Stimulated activated CD4-positive, alpha-beta T cell treated with anti-CD3 and anti-CD28 coated beads, Interleukin-15, amount 100 ng/mL, for 1 hour (primary cell): Measurements from ENCODE around the gene SP140.
"Not testable (repeated sequence)": the region's sequence is repeated elsewhere in the genome, so short reads cannot be mapped to it uniquely, and the experiment has no call there.

ENCODE experiments used
- DNase-seq, 2 donors: peaks; one replicate each; pipeline ENCODE4 v3.0.0-alpha.2; 2020; ENCODE audit warnings: low read depth in 1 of 2, low spot score in 1 of 2

Gene SP140

DNA sequence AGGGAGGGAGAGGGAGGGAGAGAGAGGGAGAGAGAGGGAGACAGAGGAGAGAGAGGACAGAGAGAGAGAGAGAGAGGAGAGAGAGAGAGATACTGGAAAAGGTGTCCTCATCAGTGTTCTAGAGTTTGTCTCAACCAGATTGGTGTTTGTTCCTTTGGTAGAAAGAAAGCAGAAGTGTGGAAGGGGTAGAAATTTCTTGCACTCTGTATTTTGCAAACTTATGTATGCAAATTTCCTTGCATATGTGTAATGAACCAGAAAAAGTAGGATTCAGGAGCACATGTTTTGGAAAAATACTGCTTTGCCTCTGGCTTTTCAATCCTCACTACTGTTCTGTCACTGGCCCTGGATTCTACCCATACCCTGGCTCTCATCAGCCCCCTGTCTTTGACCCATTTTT is 1.1 kb upstream of the SP140 start:
- DNase-seq, result no peak

GRCh38 chr2:230226051-230226551 is 565 bp downstream of the SP140 start:
- DNase-seq, result no peak

DNA sequence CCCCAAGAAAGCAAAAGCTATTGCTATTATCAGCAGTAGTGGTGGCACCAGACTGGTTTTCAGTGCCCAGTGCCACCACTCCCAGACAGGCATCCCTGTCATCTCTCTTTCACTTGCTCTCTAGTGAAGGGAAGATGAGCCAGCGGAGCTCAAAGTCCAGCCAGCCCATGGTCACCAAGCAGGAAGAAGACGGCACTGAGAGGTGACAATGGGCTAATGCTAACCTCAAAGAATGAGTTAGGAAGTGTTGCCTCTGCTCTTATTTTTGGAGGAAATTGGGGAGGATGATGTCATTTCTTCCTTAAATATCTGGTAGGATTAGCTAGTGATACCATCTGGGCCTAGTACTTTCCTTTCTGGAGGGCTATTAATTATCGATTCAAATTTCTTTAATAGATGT is 1.7 kb downstream of the SP140 start:
- no peak for DNase-seq

DNA sequence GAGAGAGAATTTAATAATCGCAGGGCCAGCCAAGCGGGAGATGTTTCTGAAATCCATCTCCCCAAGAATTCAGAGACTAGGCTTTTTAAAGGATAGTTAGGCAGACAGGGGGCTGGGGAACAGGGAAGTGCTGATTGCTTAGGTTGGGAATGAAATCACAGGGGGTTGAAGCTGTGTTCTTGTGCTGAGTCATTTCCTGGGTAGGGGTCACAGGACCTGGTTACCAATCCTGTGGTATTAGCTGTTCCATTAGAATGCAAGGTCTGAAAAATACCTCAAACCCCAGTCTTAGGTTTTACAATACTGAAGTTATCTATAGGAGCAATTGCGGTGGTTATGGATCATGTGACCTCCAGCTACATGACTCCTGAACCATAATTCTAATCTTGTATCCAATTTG is 4.6 kb downstream of the SP140 start:
- DNase-seq, result no peak

DNA sequence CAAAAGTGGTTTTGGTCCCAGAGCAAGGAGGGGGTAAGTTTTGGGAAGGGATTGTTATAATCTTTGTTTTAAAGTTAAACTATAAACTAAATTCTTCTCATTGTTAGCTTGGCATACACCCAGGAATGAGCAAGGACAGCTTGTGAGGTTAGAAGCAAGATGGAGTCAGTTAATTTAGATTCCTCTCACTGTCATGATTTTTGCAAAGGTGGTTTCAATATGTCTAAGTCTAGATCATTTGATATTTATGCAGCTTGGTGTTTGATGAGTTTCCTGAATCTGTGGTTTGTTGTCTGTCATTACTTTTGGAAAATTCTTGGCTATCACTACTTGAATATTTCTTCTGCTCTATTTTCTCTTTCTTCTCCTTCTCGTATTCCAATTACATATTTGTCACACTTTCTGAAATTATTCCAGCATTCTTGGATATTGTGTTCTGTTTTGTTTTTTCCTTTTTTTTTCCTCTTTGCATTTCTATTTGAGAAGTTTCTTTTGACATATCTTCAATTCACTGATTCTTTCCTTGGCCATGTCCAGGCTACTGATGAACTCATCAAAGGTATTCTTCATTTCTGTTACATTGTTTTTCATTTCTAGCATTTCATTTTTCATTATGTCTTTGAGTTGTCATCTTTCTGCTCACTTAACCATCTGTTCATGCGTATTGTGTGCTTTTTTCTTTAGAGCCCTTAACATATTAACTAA is 5.1 kb downstream of the SP140 start:
- DNase-seq, result no peak

GRCh38 chr2:230231251-230231650 is 5.7 kb downstream of the SP140 start:
- DNase-seq, result no peak

GRCh38 chr2:230234122-230234722 is 8.7 kb downstream of the SP140 start:
- DNase-seq, result no peak

- no peak for DNase-seq
These were observed 9.3 kb downstream of the SP140 start for GRCh38 chr2:230234845-230235244.

- no peak for DNase-seq
These were observed 18.7 kb downstream of the SP140 start for GRCh38 chr2:230244211-230244610.

DNA sequence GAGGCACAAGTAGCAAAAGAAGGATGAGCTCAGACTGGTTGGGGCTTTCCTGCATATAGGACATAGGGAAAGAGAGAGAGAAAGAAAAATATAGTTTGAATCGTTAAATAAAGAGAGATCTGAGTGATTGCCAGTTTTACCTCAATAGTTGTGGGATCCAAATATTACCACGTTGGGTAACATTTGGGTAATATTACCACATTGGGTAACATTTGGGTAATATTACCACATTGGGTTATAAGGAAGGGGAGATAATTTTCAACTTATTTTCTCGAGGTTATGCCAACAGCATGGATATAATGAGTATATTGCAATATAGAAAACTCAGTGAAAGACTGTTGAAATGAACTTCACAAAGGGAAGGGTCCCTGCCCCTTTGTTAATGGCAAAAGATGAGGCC is 20.7 kb downstream of the SP140 start:
- DNase-seq, result no peak

DNA sequence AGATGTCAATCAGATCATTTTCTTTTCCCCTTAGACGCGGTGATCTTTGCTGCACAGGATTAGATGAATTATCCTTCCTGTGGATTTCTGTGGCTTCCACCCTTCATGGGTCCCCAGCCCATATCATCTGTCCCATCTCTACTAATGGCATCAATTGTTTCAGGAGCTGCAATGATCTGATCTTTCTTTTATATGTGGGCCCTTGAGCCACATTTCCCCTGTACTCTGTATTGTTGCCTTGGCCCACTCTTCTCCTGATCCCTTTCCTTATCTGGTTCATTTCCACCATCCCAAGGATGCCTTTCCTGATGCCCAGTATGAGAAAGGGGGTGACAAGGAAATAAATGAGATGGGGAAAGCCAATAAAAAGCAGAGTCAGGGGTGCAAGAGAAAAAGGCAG is 24.7 kb downstream of the SP140 start:
- no peak for DNase-seq

GRCh38 chr2:230254152-230254881 is 28.8 kb downstream of the SP140 start:
- no peak for DNase-seq

DNA sequence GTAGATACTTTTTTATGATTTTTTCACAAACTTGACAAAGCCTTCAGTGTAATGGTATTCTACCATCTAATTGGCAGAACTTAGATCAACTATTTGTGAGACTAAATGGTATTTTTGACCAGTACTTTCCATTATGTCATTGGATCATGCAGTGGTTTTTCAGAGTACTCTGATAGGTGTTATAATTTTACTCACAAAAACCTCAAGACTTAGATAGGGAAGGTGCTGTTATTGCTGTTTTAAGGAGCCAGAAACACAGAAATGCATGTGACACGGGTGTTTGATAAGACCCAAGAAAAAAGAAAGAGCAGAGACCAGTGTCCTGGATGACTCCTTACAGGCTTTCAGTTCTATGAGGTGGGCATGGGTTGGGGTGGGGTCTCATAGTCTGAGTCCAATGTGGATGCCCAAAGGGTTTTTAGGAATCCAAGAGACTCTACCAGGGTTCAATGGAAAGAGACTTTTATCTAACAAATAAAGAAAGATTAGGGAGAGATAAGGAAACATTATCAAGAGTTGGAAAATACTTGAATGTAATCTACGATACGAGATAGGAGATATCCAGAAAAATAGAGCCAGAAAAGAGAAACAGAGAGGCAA is 31.3 kb downstream of the SP140 start:
- DNase-seq, result no peak

- DNase-seq, result no peak
These were observed 32.9 kb downstream of the SP140 start for GRCh38 chr2:230258483-230258882.

DNA sequence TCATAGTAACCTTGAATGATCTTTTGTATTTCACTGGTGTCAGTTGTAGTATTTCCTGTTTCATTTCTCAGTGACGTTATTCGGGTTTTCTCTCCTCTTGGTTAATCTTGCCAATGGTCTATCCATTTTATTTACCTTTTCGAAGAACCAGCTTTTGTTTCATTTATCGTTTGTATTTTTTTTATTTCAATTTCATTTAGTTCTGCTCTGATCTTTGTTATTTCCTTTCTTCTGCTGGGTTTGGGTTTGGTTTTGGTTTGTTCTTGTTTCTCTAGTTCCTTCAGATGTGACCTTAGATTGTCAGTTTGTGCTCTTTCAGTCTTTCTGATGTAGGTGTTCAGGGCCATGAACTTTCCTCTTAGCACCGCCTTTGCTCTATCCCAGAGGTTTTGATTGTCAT is 36.7 kb downstream of the SP140 start:
- DNase-seq, result no peak

- DNase-seq, result not testable (repeated sequence)
These were observed 39.4 kb downstream of the SP140 start for GRCh38 chr2:230264945-230265344.

- DNase-seq, result no peak
These were observed 41.1 kb downstream of the SP140 start for GRCh38 chr2:230266638-230267037.

GRCh38 chr2:230267059-230267458 is 41.5 kb downstream of the SP140 start:
- no peak for DNase-seq

DNA sequence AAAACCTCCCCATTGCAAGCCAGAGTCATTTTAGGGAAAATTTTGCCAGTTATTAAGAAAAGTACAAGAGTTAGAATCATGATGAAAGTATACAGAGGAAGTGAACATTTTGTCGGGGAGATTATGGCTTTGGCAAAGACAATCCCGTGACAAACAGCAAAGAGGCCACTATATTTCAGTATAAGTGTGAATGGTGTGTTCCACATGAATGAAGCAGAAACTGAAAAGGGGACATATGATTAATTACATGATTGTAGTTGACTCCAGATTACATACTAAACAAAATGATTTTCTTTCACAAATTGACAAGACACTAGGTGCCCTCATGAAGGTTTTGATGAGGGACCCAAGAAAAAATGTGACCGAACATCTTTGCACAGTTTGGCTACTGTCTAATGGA is 42.0 kb downstream of the SP140 start:
- no peak for DNase-seq

GRCh38 chr2:230268606-230269243 is 43.2 kb downstream of the SP140 start:
- DNase-seq, result no peak

DNA sequence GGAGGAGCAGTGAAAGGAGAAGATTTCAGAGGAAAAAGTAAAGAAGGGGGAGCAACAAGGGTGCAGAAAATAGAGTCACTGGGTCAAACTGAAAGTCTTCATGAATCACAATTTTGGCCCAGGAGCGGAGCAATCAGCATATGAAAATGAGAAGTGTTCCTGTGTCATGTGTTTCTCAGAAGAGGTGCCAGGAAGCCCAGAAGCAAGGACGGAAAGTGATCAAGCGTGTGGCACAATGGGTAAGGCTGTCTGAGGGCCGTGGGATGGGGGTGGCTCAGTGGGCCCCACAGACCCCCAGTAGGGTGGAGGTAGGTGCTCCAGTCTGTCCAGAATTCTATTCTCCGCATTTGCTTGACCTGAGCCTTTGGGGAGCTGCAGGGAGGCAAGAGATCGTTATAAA is 44.2 kb downstream of the SP140 start:
- no peak for DNase-seq
